ENCODE results near the gene MAPK4. TPM values are rescaled to one million over a fixed set of nuclear protein-coding genes. Genes with fewer than 3 reads are reported as not detected.

The MAPK4 gene
- total and polyA plus RNA-seq, 2 of the 4 experiments (the other 2 are of a cell fraction), result not detected

DNA sequence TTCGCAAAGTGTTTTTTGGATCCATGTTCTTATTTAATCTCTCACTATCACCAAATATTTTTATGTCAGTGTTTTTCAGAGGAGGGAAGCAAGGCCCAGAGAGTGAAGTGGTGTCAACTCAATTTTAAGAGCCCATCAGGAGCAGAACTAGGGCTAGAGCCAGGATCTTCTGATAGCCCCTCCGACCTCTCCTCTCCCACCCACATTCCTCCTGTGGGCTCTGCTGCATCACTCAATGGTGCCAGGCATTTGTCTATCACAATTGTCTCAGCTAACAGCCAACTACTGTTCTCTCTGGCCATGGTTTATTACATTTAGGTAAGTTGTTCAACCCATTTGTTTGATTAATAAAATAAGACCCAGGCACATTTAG, 68.6 kb downstream of the MAPK4 start:
- H4K91ac ChIP-seq (ENCODE audit: insufficient read depth, low read depth, low read length), result no peak overlapping the region
- in situ Hi-C loops (cut with MboI; ENCODE audit: low sequenced_read_pairs) (no loop called here), dilution Hi-C loops (cut with HindIII; ENCODE audit: low sequenced_read_pairs, unreplicated experiment) (no loop called here), intact Hi-C loops (cut with micrococcal nuclease) (no loop called here)
- H2BK20ac ChIP-seq (ENCODE audit: low read depth, low read length), result no peak overlapping the region
- no peak for DNase-seq
- no peak overlapping the region for H2BK120ac ChIP-seq (ENCODE audit: low read depth, low read length)
- no peak overlapping the region for H2BK5ac ChIP-seq (ENCODE audit: low read depth, low read length, poor library complexity, severe bottlenecking)
- no peaks in the 10 kb centered on the region for H4K20me1 ChIP-seq (ENCODE audit: insufficient read depth, low read length)
- TF ChIP-seq RCOR1 (IDR thresholded peaks at IDR 0.05; ENCODE audit: insufficient replicate concordance, low read length) (no peak), MAZ (IDR thresholded peaks at IDR 0.05; ENCODE audit: borderline replicate concordance, low read depth, low read length) (no peak), BHLHE40 (IDR thresholded peaks at IDR 0.05; ENCODE audit: low read depth, low read length) (no peak), SMC3 (IDR thresholded peaks at IDR 0.05; ENCODE audit: low read depth, low read length) (no peak), RAD21 (IDR thresholded peaks at IDR 0.05; ENCODE audit: low read length) (no peak), MXI1 (IDR thresholded peaks at IDR 0.05; ENCODE audit: borderline replicate concordance, low read depth, low read length) (no peak), RFX5 (IDR thresholded peaks at IDR 0.05; ENCODE audit: low read depth, low read length) (no peak), CEBPB (IDR thresholded peaks at IDR 0.05; ENCODE audit: low read depth, low read length) (no peak), NFE2L2 (IDR thresholded peaks at IDR 0.05; ENCODE audit: low read depth, low read length) (no peak), POLR2A (IDR thresholded peaks at IDR 0.05; ENCODE audit: low read depth, low read length) (no peak), MAFK (IDR thresholded peaks at IDR 0.05; ENCODE audit: low read depth, low read length) (no peak), FOS (IDR thresholded peaks at IDR 0.05; ENCODE audit: low read depth, low read length) (no peak), CHD1 (IDR thresholded peaks at IDR 0.05; ENCODE audit: low read depth, low read length) (no peak)
- TF ChIP-seq, protein P1, sequence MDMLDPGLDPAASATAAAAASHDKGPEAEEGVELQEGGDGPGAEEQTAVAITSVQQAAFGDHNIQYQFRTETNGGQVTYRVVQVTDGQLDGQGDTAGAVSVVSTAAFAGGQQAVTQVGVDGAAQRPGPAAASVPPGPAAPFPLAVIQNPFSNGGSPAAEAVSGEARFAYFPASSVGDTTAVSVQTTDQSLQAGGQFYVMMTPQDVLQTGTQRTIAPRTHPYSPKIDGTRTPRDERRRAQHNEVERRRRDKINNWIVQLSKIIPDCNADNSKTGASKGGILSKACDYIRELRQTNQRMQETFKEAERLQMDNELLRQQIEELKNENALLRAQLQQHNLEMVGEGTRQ (IDR thresholded peaks at IDR 0.05; ENCODE audit: low read depth, low read length), result no peak
- TF ChIP-seq, protein P2, sequence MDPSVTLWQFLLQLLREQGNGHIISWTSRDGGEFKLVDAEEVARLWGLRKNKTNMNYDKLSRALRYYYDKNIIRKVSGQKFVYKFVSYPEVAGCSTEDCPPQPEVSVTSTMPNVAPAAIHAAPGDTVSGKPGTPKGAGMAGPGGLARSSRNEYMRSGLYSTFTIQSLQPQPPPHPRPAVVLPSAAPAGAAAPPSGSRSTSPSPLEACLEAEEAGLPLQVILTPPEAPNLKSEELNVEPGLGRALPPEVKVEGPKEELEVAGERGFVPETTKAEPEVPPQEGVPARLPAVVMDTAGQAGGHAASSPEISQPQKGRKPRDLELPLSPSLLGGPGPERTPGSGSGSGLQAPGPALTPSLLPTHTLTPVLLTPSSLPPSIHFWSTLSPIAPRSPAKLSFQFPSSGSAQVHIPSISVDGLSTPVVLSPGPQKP (IDR thresholded peaks at IDR 0.05; ENCODE audit: borderline replicate concordance, low read depth, low read length), result no peak
- TF ChIP-seq, protein P3, sequence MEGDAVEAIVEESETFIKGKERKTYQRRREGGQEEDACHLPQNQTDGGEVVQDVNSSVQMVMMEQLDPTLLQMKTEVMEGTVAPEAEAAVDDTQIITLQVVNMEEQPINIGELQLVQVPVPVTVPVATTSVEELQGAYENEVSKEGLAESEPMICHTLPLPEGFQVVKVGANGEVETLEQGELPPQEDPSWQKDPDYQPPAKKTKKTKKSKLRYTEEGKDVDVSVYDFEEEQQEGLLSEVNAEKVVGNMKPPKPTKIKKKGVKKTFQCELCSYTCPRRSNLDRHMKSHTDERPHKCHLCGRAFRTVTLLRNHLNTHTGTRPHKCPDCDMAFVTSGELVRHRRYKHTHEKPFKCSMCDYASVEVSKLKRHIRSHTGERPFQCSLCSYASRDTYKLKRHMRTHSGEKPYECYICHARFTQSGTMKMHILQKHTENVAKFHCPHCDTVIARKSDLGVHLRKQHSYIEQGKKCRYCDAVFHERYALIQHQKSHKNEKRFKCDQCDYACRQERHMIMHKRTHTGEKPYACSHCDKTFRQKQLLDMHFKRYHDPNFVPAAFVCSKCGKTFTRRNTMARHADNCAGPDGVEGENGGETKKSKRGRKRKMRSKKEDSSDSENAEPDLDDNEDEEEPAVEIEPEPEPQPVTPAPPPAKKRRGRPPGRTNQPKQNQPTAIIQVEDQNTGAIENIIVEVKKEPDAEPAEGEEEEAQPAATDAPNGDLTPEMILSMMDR (conservative IDR thresholded peaks at IDR 0.05; ENCODE audit: low read depth, low read length), result no peak
- no peak overlapping the region for H4K5ac ChIP-seq (ENCODE audit: low read depth, low read length)
- H3K18ac ChIP-seq (ENCODE audit: low read depth, low read length), result no peak overlapping the region
- no peaks in the 10 kb centered on the region for H3K9me1 ChIP-seq (ENCODE audit: insufficient read depth, low read length)
- H4K8ac ChIP-seq (ENCODE audit: low read depth in 2 of 2, low read length in 2 of 2), result no peak overlapping the region
- H3K4me2 ChIP-seq (ENCODE audit: low read depth, low read length), result no peak overlapping the region
- H2AK5ac ChIP-seq (ENCODE audit: low read depth, low read length), result no peak overlapping the region
- H3K27ac ChIP-seq (ENCODE audit: insufficient read depth, low read length), result no peak overlapping the region
- no peaks in the 10 kb centered on the region for H3K27me3 ChIP-seq (ENCODE audit: control insufficient read depth, insufficient read depth, low read length)
- H3K23ac ChIP-seq (ENCODE audit: low read depth, low read length), result no peak overlapping the region
- no peak overlapping the region for H3K56ac ChIP-seq (ENCODE audit: extremely low read depth, insufficient read depth, low read length)
- H3K79me1 ChIP-seq (ENCODE audit: low read depth in 1 of 2, low read length in 2 of 2), result no peaks in the 10 kb centered on the region
- H3K9me3 ChIP-seq (ENCODE audit: control insufficient read depth, insufficient read depth, low read length), result no peaks in the 10 kb centered on the region
- no peak overlapping the region for H2BK15ac ChIP-seq (ENCODE audit: low read depth, low read length)
- POLR2A ChIA-PET (ENCODE audit: unreplicated experiment), result no interaction called here
- no peak overlapping the region for H3K4me3 ChIP-seq (ENCODE audit: insufficient read depth, low read depth, low read length)
- ATAC-seq (ENCODE audit: low read depth), result no peak
- WGBS, 2 experiments (ENCODE audit: extremely low coverage in 2 of 2, insufficient read length in 1 of 2), result no CpG with 5 or more reads among the region's 2 CpGs
- H3K4me1 ChIP-seq (ENCODE audit: control insufficient read depth, insufficient read depth, low read length), result no peaks in the 10 kb centered on the region
- CTCF ChIA-PET, result no interaction called here
- no peak overlapping the region for H2AK9ac ChIP-seq (replicated peaks; ENCODE audit: low read depth, low read length, poor library complexity)
- no peaks in the 10 kb centered on the region for H3K36me3 ChIP-seq (ENCODE audit: control insufficient read depth, insufficient read depth, low read length)
- no TSS peak for BruUV-seq (replicated peaks)
- H3K14ac ChIP-seq (replicated peaks; ENCODE audit: low read depth, low read length), result no peak overlapping the region
- H2AFZ ChIP-seq (replicated peaks; ENCODE audit: low read length, poor library complexity), result no peak overlapping the region
- H3K9ac ChIP-seq (ENCODE audit: low read depth, low read length), result no peak overlapping the region
- no peak overlapping the region for H3K4ac ChIP-seq (ENCODE audit: low read depth, low read length)
